Activated naive CD8-positive, alpha-beta T cell (primary cell): ENCODE data around the gene FNDC11.

Experiments used
- H3K27ac Mint-ChIP-seq: one replicate; pipeline ENCODE4 v1.8.0; 2021; ENCODE audit warnings: mixed read lengths
- H3K27me3 Mint-ChIP-seq: one replicate; pipeline ENCODE4 v1.8.0; 2021; ENCODE audit warnings: mixed read lengths
- H3K36me3 Mint-ChIP-seq: one replicate; pipeline ENCODE4 v1.8.0; 2021; ENCODE audit warnings: mixed read lengths
- H3K4me1 Mint-ChIP-seq: one replicate; pipeline ENCODE4 v1.8.0; 2021; ENCODE audit warnings: low read depth, mixed read lengths
- H3K4me3 Mint-ChIP-seq: one replicate; pipeline ENCODE4 v1.8.0; 2021; ENCODE audit warnings: mild to moderate bottlenecking, mixed read lengths
- H3K9me3 Mint-ChIP-seq: one replicate; pipeline ENCODE4 v1.8.0; 2021; ENCODE audit warnings: low read depth, mixed read lengths

FNDC11 gene

DNA sequence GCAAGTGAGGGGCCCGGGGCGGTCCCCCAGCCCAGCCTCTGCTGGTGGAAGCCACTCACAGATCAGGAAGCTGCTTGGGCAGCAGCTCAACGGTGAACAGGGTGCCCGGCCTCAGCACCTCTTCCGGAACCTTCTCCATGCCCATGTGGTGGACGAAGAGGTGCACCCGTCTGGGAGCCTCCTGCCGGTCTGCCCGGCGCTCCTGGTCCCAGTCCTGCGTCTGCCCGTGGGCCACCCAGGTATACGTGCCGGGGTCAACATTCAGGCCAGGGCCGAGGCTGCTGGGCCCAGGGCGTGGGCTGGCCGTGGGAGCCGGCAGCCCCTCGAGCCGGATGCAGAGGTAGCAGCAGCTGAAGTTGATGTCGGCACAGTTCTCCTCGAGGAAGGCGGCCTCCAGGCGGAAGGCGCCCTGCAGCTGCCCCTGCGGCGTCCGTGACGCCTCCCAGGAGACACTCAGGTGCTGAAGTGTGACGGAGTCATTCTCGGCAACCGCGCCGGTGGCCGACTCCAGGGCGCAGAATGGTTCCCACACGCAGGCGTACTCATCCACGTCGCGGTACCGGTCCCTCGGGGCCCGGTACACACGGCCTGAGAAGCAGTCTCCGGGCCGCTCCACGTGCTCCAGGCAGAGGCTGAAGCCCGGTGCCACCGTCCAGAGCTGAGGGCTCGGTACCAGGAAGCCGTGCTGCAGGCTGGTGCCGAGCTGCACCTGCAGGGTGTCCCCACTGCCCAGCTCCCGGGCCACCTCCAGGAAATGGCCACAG lies 8.7 kb downstream of the FNDC11 start:
- Mint-ChIP-seq H3K4me3 (no peak overlapping the region), H3K9me3 (no peaks in the 10 kb centered on the region), H3K36me3 (peaks cover 2% of the 10 kb centered on the region), H3K27ac (no peak overlapping the region), H3K27me3 (no peaks in the 10 kb centered on the region), H3K4me1 (peaks cover 5% of the 10 kb centered on the region)

- H3K4me1 Mint-ChIP-seq: peaks cover 11% of the 10 kb centered on the region
- no peaks in the 10 kb centered on the region for H3K27me3 Mint-ChIP-seq
- no peaks in the 10 kb centered on the region for H3K9me3 Mint-ChIP-seq
- no peak overlapping the region for H3K4me3 Mint-ChIP-seq
- H3K36me3 Mint-ChIP-seq: peaks cover 2% of the 10 kb centered on the region
- no peak overlapping the region for H3K27ac Mint-ChIP-seq
Measured at GRCh38 chr20:63563225-63563935, 9.4 kb downstream of the FNDC11 start.

DNA sequence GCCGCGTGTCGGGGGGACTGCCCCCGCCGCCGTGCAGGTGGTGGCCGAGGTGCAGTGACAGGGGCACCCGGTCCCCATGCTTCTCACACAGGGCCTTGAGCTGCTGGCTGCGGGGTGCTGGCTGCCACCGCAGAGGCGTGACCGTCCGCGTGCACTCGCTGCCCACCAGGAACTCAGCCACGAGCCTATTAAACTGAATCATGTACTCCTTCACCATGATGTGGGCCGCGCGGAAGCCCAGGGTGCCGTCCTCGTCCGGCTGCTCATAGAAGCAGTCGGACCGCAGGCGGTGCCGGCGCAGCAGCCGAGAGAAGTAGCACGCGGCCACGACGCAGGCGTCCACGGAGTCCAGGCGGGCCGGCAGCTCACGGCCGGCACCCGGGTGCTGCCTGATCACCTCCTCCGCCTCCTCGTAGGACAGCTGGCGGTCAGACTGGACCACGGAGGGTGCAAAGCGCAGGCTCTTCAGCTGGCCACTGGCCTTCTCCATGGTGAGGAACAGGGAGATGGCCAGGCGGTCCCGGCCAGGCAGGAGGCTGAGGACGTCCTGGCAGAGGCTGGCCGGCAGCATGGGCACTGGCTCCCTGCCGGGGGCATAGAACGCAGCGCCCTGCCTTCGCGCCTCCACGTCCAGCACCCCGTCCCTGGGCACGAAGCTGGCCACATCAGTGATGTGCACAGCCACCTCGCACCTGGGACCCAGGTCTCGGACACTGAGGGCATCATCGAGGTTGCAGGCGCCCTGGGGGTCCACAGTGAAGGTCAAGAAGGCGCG lies 10.3 kb downstream of the FNDC11 start:
- no peak overlapping the region for H3K4me3 Mint-ChIP-seq
- H3K4me1 Mint-ChIP-seq: peaks cover 14% of the 10 kb centered on the region
- no peaks in the 10 kb centered on the region for H3K27me3 Mint-ChIP-seq
- H3K36me3 Mint-ChIP-seq: peaks cover 2% of the 10 kb centered on the region
- H3K27ac Mint-ChIP-seq: no peak overlapping the region
- no peaks in the 10 kb centered on the region for H3K9me3 Mint-ChIP-seq

DNA sequence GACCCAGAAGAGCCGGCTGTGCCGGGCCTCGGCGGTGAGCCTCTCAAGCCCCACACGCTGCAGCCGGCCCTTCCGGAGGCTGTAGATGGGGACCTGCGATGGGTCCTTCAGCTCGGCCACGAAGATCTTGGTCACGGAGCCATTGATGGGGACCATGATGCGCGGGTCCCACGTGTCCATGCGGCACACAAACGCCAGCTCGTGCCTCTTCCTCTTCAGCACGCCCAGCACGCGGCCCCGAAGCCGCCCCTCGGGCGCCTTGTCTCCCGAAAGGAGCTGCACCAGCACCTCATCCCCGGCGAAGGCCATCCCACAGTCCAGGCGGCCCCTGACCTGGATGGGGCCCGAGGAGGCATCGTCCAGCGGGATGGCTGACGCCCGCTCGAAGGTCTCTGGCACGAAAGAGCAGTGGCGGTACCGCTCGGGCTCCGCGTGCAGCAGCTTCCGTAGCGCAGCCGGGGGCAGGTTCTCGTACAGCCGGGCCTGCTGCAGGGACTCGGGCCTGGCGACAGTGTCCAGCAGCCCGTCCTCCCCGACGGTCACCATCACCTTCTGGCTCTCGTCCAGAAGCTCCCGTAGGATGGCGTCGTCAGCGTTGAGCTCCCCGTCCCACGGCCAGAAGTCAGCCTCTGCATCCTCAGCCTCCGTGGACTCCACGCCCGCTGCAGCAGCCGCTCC lies 11.2 kb downstream of the FNDC11 start:
- H3K36me3 Mint-ChIP-seq: peaks cover 2% of the 10 kb centered on the region
- H3K9me3 Mint-ChIP-seq: no peaks in the 10 kb centered on the region
- no peak overlapping the region for H3K27ac Mint-ChIP-seq
- H3K4me1 Mint-ChIP-seq: peaks cover 16% of the 10 kb centered on the region
- H3K27me3 Mint-ChIP-seq: no peaks in the 10 kb centered on the region
- no peak overlapping the region for H3K4me3 Mint-ChIP-seq

GRCh38 chr20:63565699-63566335 lies 11.9 kb downstream of the FNDC11 start:
- Mint-ChIP-seq H3K36me3 (no peaks in the 10 kb centered on the region), H3K27ac (no peak overlapping the region), H3K4me3 (no peak overlapping the region), H3K4me1 (peaks cover 14% of the 10 kb centered on the region), H3K27me3 (no peaks in the 10 kb centered on the region), H3K9me3 (no peaks in the 10 kb centered on the region)

- Mint-ChIP-seq H3K27me3 (no peaks in the 10 kb centered on the region), H3K4me3 (no peak overlapping the region), H3K36me3 (no peaks in the 10 kb centered on the region), H3K4me1 (peaks cover 14% of the 10 kb centered on the region), H3K27ac (no peak overlapping the region), H3K9me3 (no peaks in the 10 kb centered on the region)
Measured at GRCh38 chr20:63566395-63567135, 12.6 kb downstream of the FNDC11 start.

GRCh38 chr20:63567136-63567385 lies 13.1 kb downstream of the FNDC11 start:
- Mint-ChIP-seq H3K27me3 (no peaks in the 10 kb centered on the region), H3K36me3 (no peaks in the 10 kb centered on the region), H3K9me3 (no peaks in the 10 kb centered on the region), H3K27ac (no peak overlapping the region), H3K4me1 (peaks cover 14% of the 10 kb centered on the region), H3K4me3 (no peak overlapping the region)

GRCh38 chr20:63567386-63568169 lies 13.6 kb downstream of the FNDC11 start:
- no peak overlapping the region for H3K27ac Mint-ChIP-seq
- peak overlapping the region; percentile 77 for H3K4me3 Mint-ChIP-seq
- H3K4me1 Mint-ChIP-seq: peaks cover 14% of the 10 kb centered on the region
- H3K36me3 Mint-ChIP-seq: no peaks in the 10 kb centered on the region
- no peaks in the 10 kb centered on the region for H3K27me3 Mint-ChIP-seq
- no peaks in the 10 kb centered on the region for H3K9me3 Mint-ChIP-seq

DNA sequence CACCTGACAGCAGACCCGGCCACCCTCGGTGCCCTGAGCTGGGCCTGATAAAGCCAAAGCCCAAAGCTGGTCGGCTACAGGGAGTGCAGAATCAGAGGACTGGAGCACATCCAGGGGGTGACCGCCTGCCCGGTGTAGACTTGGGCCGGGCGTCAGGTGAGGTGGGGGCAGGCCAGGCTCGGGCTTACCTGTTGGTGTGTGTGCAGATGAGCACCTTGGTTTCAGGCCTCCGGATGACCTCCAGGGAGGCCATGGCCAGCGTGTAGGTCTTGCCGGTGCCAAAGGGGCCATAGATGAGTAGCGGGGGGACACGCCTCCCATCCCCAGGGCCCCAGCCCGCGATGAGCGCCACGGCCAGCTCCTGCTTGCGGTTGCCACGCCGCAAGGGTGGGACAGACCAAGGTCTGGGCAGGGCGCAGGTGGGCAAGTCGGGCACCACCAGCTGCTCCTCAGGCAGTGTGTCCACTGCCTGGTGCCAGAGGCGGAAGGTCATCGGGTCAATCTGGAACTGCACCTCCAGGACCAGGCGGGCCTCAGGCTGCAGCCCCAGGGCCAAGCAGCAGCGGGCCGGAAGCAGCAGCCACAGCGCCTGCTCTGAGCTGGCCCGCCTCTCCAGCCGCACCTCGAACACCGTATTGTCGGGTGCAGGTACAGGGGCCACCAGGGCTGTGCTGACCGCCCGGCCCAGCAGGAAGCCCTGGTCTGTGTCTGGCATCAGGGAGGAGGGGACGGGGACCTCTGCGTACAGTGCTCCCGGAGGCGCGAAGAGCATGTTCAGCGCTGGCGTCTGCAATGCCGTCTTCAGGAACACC lies 14.4 kb downstream of the FNDC11 start:
- Mint-ChIP-seq H3K4me1 (peaks cover 14% of the 10 kb centered on the region), H3K9me3 (no peaks in the 10 kb centered on the region), H3K27me3 (no peaks in the 10 kb centered on the region), H3K4me3 (peak overlapping the region; percentile 77), H3K27ac (no peak overlapping the region), H3K36me3 (no peaks in the 10 kb centered on the region)

DNA sequence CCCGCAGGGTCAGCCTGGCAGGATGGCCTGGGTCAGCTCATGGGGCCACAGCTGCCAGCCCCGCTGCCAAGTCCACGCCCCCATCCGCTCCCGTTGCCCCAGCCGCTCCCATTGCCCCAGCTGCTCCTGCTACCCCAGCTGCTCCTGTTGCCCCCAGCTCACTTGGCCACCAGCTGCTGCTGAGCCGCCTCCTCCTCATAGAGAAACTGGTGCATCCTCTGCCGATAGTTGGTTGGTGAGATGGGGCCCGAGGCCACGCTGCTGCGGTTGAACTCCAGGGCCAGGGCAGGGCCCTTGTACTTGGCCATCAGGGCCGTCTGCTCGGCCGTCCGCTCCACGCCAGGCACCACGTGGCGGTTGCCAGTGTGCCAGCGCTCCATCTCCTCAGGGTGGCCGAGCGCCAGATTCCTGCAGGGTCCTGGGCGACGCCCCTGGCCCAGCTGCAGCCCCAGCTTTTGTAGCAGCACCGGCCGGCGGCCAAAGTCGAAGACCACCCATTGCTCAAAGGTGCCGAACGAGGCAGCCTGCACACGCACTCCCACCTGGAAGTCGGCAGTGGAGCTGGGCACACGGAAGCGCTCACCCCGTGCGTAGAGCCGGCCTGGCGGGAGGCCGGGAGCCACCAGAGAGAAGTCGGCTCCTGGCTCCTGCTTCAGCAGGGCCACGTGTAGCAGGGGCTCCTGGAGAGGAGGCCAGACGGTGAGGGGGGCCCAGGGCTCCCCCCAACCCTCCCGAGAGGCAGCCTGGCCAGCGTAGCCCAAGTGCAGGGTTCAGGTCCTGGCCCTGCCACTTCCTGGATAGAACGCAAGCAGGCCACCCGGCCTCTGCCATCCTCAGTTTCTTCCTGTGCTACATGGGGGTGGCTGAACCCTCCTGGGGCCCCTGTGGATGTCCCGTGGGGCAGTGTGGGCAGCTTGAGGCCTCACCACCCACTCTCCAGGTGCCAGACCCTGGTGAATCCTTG lies 15.3 kb downstream of the FNDC11 start:
- H3K27me3 Mint-ChIP-seq: no peaks in the 10 kb centered on the region
- H3K4me3 Mint-ChIP-seq: peak overlapping the region; percentile 32
- no peaks in the 10 kb centered on the region for H3K36me3 Mint-ChIP-seq
- H3K27ac Mint-ChIP-seq: no peak overlapping the region
- peaks cover 17% of the 10 kb centered on the region for H3K4me1 Mint-ChIP-seq
- no peaks in the 10 kb centered on the region for H3K9me3 Mint-ChIP-seq

GRCh38 chr20:63570281-63571086 lies 16.5 kb downstream of the FNDC11 start:
- peaks cover 17% of the 10 kb centered on the region for H3K4me1 Mint-ChIP-seq
- no peaks in the 10 kb centered on the region for H3K9me3 Mint-ChIP-seq
- H3K36me3 Mint-ChIP-seq: no peaks in the 10 kb centered on the region
- H3K27ac Mint-ChIP-seq: no peak overlapping the region
- no peaks in the 10 kb centered on the region for H3K27me3 Mint-ChIP-seq
- no peak overlapping the region for H3K4me3 Mint-ChIP-seq
